ENCODE results near the gene SPAG4. TPM values are rescaled to one million over a fixed set of nuclear protein-coding genes. Genes with fewer than 3 reads are reported as not detected.
A peak's percentile ranks its signal among the peaks of the same experiment; 100 is the strongest.

Gene SPAG4
- total RNA-seq, result 1 to 10 TPM; 2.5 to 6.0 TPM
- long read RNA-seq, partial matches to known transcripts, result 1 of 2 reads
- long read RNA-seq, other reads (novel, unspliced or antisense), result 1 of 2 reads

- DNase-seq (peak; percentile 99), ATAC-seq (peak; percentile 92 to 93)
- intact Hi-C loops (cut with DNase I), result loop anchor here in 1 of 2 donors (5.0 kb wide), 2 partner anchors 46 to 74 kb away; partner anchors contain the start of genes CPNE1, ERGIC3 and RBM12
These were observed at the start of gene SPAG4 for GRCh38 chr20:35615667-35616464. Gene SPAG4, plus strand, starts transcription at chr20:35615829. Its CDS starts 175 bp downstream, at chr20:35616004.

DNA sequence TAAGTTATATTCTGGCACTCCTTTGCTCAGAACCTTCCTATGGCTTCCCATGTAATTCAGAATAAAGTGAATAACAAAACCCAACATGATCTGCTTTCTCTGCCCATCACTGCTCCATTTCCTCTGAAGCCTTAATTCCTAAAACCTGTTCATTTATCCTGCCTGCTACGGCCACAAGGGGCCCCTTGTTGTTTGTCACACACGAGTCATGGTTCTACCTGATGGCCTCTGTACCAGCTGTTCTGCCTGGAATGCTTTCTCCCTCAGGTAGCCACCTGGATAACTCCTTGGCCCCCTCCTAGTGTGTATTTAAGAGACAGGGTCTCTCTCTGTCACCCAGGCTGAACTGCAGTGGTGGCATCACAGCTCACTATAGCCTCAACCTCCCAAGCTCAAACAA is 47.0 kb upstream of the SPAG4 start:
- intact Hi-C loops (cut with DNase I), result no loop called here
- DNase-seq, result no peak
- ATAC-seq, result no peak

DNA sequence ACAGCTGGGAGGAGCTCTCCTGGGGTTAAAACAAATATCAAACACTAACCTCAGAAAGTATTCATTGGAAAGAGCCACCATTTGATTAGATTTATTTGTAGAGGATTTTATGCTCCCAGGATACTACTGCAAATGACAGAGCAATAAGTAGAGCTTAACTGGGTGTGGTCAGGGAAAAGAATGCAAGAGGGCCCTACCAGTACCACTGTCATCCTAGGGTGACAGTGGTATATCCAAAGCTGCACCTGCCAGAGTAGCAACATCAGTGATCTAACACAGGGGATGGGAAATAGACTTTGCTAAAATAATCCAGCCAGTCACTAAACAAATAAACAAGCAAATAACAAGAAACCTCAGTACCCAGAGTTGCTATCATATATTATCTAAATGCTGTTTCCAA is 44.1 kb upstream of the SPAG4 start:
- DNase-seq, result no peak
- no peak for ATAC-seq

DNA sequence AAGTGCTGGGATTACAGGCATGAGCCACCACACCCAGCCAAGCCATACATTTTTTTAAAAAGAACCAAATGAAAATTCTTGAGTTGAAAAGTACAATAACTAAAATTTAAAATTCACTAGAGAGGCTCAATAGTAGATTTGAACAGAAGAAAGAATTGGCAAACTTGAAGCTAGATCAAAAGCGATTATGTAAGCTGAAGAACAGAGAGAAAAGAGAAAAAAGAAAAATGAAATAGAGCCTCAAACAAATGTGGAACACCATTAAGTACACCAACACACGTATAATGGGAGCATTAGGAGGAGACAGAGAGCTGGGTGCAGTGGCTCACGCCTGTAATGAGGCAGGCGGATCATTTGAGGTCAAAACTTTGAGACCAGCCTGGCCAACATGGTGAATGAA is 42.8 kb upstream of the SPAG4 start:
- ATAC-seq (no peak), DNase-seq (no peak)
- intact Hi-C loops (cut with DNase I), result no loop called here

More for the DNA sequence above, 44.1 kb upstream of the SPAG4 start:
- intact Hi-C loops (cut with DNase I), result no loop called here

GRCh38 chr20:35575958-35576357 is 39.7 kb upstream of the SPAG4 start:
- intact Hi-C loops (cut with DNase I), result no loop called here
- no peak for ATAC-seq
- DNase-seq, result no peak

DNA sequence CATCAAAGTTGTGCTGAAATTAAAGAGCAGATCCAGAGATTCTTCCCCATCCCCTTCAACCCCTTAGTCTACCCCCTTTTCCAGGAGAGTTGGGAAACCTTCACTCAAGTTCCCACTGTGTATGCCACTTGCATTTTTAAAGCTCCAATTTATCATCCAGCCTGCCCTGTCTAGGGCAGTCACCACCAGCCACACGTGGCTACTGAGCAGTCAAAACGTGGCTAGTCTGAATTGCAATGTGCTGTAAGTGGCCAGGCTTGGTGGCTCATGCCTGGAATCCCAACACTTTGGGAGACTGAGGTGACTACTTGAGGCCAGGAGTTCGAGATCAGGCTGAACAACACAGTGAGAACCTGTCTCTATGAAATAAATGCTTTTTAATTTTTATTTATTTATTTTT is 38.8 kb upstream of the SPAG4 start:
- DNase-seq (no peak), ATAC-seq (no peak)
- intact Hi-C loops (cut with DNase I), result no loop called here

GRCh38 chr20:35578469-35578868 is 37.2 kb upstream of the SPAG4 start:
- no peak for ATAC-seq
- DNase-seq, result no peak
- intact Hi-C loops (cut with DNase I), result no loop called here

GRCh38 chr20:35579196-35579595 is 36.4 kb upstream of the SPAG4 start:
- ATAC-seq (no peak), DNase-seq (no peak)
- intact Hi-C loops (cut with DNase I), result no loop called here

- intact Hi-C loops (cut with DNase I), result no loop called here
- DNase-seq (no peak), ATAC-seq (no peak)
These were observed 33.5 kb upstream of the SPAG4 start for GRCh38 chr20:35582131-35582530.

- DNase-seq (no peak), ATAC-seq (no peak)
- intact Hi-C loops (cut with DNase I), result no loop called here
These were observed 32.8 kb upstream of the SPAG4 start for GRCh38 chr20:35582741-35583404.

DNA sequence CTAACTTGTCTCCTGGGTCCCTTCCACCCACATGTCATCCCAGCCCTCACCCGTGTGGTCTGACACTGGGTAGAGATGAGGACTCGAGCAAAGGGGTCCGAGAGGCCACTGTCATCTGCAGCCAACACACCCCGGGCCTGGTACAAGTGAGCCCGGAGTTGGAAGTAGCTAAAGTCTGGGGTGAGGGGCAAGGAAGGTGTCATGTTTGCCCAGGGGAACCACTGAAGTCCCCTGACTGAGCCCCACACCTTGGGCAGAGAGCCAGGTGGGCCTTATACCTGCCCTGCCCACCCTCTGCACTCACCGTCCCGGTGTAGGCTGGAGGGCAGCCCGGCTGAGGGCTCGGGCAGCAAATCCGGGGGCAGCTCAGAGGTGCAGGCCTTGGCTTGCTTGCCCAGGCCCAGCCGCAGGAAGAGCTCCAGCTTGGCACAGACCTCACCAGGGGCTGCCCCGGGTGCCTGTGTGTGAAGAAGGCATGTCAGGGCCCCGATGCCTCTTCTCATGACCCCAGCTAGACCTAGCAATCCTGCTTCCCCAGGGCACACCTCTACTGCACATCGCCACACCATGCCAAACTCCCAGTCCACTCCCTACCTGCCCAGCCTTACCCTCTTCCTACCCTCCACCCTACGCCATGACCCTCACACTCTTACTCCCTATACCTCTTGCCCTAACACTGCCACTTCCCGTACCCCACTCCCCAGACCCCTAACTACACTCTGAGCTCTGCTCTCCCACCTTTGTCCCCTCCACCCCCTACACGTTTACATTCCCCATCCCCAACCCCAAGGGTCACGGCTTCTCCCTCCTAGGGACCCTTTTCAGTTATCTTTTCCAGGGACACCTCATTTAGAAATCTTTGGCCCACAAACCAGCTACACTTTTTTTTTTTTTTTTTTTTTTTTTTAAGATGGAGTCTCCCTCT is 31.7 kb upstream of the SPAG4 start:
- DNase-seq, result no peak
- peak; percentile 19 to 21 for ATAC-seq

DNA sequence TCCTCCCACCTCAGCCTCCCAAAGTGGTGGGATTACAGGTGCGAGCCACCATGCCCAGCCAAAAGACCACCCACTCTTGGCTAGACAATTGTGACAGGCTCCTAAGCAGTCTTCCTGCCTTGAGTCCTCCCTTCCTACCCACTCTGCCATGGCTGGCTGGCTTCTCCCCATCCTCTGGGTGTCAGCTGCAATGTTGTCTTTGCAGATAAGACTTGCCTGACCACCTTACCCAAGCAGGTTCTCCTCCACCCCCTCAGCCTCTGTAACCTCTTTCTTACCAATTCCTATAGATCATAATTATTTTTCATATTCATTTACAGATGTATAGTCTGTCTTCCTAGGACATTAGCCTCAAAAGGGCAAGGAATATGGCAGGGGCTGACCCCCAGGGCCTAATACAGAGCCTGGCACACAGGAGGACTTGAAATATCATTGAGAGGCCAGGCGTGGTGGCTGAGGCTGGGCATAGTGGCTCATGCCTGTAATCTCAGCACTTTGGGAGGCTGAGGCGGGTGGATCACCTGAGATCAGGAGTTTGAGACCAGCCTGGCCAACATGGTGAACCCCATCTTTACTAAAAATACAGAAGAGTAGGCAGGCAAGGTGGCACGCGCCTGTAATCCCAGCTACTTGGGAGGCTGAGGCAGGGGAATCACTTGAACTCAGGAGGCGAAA is 28.7 kb upstream of the SPAG4 start:
- ATAC-seq (no peak), DNase-seq (no peak)
- intact Hi-C loops (cut with DNase I), result no loop called here

More for the DNA sequence above, 31.7 kb upstream of the SPAG4 start:
- intact Hi-C loops (cut with DNase I), result no loop called here

GRCh38 chr20:35587436-35587835 is 28.2 kb upstream of the SPAG4 start:
- DNase-seq (no peak), ATAC-seq (no peak)
- intact Hi-C loops (cut with DNase I), result no loop called here

GRCh38 chr20:35588397-35588796 is 27.2 kb upstream of the SPAG4 start:
- ATAC-seq (no peak), DNase-seq (no peak)
- intact Hi-C loops (cut with DNase I), result no loop called here

- ATAC-seq (no peak), DNase-seq (no peak)
- intact Hi-C loops (cut with DNase I), result no loop called here
These were observed 23.2 kb upstream of the SPAG4 start for GRCh38 chr20:35592339-35592974.

DNA sequence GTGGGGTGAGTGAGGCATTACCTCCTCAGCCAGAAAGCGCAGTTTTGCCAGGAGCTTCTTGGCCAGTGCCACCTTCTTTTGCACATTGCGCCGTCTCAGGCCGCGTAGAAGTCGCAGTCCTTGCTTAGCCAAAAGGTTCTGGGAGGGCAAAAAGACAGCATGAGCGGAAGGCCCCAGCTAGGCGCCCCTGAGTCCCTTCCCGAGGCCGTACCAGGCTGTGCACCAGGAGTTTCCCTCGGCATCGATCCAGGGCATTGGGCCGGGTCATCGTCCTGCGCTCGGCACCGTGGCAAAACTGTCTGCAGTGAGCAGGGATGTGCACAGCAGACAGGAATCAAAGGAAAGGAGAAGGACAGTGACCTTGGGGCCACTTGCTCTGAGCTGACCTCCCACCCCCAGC is 20.2 kb upstream of the SPAG4 start:
- intact Hi-C loops (cut with DNase I), result no loop called here
- ATAC-seq (no peak), DNase-seq (no peak)

- DNase-seq, result no peak
- ATAC-seq, result no peak
- intact Hi-C loops (cut with DNase I), result no loop called here
These were observed 19.7 kb upstream of the SPAG4 start for GRCh38 chr20:35595901-35596300.

DNA sequence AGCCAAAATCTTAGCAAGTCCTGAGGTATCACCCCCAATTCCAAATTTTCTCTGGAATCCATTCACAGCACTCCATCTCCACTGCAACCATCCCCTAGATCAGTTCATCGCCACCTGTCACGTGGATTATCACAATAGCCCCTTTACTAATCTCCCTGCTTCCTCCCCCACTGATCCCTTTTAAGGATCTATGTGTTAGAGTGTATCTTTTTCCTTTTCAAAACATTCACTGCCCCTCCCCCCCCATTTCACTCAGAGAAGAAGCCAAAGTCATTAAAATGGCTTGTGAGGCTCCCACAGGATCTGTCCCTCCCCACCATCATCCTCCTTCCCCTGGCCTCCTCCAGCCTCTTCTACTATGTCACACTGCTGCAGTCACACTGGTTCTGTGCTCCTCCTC is 18.4 kb upstream of the SPAG4 start:
- no peak for DNase-seq
- ATAC-seq, result no peak
- intact Hi-C loops (cut with DNase I), result no loop called here

DNA sequence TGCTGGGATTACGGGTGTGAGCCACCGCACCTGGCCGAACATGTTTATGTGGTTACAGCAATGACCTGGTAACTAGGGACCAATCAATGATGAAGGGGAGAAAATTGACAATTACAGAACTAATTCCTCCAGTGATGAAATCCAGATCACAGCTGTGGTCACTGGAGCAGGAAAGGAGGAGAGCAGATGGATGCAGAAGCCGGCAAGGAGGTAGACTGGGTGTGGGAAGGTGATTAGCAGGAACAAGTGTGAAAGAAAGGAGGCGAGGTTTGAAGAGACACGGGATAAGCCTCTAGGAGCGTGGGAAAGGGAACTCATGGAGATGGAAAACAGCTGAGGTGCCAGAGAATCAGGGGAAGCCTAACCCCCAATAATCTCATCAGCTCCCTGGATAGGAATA is 17.2 kb upstream of the SPAG4 start:
- ATAC-seq (no peak), DNase-seq (no peak)
- intact Hi-C loops (cut with DNase I), result no loop called here

Data from left cardiac atrium (tissue), 4 donors.